Activated naive CD8-positive, alpha-beta T cell (primary cell): Measurements from ENCODE around the gene GPC4.
A peak's percentile ranks its signal among the peaks of the same experiment; 100 is the strongest.

ENCODE experiments used
- H3K27ac Mint-ChIP-seq: one replicate; pipeline ENCODE4 v1.8.0; 2021; ENCODE audit warnings: mixed read lengths
- H3K27me3 Mint-ChIP-seq: one replicate; pipeline ENCODE4 v1.8.0; 2021; ENCODE audit warnings: mixed read lengths
- H3K36me3 Mint-ChIP-seq: one replicate; pipeline ENCODE4 v1.8.0; 2021; ENCODE audit warnings: mixed read lengths
- H3K4me1 Mint-ChIP-seq: one replicate; pipeline ENCODE4 v1.8.0; 2021; ENCODE audit warnings: low read depth, mixed read lengths
- H3K4me3 Mint-ChIP-seq: one replicate; pipeline ENCODE4 v1.8.0; 2021; ENCODE audit warnings: mild to moderate bottlenecking, mixed read lengths
- H3K9me3 Mint-ChIP-seq: one replicate; pipeline ENCODE4 v1.8.0; 2021; ENCODE audit warnings: low read depth, mixed read lengths

The GPC4 gene

DNA sequence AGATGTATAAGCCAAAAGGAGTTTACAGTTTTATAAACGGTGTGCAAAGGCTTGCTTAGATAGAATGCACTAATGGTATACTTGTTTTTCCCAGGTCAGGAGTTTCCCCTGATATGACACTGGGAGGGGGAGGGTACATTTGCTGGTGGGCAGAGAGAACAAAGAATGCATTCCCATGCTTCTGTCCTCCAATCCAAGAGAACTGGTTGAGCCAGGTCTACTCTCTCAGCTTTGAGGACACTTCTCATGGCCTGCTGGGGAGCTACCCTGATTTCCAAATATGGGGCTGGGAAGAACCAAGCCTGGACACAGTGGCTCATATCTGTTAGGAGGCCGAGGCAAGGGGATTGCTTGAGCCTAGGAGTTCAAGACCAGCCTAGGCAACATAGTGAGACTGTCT lies 3.3 kb upstream of the GPC4 start:
- peaks cover 13% of the 10 kb centered on the region for H3K27me3 Mint-ChIP-seq
- H3K27ac Mint-ChIP-seq: no peak overlapping the region
- no peaks in the 10 kb centered on the region for H3K9me3 Mint-ChIP-seq
- no peaks in the 10 kb centered on the region for H3K4me1 Mint-ChIP-seq
- H3K36me3 Mint-ChIP-seq: no peaks in the 10 kb centered on the region
- H3K4me3 Mint-ChIP-seq: no peak overlapping the region

- no peaks in the 10 kb centered on the region for H3K4me1 Mint-ChIP-seq
- H3K27ac Mint-ChIP-seq: no peak overlapping the region
- H3K4me3 Mint-ChIP-seq: no peak overlapping the region
- no peaks in the 10 kb centered on the region for H3K36me3 Mint-ChIP-seq
- H3K27me3 Mint-ChIP-seq: peaks cover 18% of the 10 kb centered on the region
- no peaks in the 10 kb centered on the region for H3K9me3 Mint-ChIP-seq
Measured at GRCh38 chrX:133417364-133417763, 2.1 kb upstream of the GPC4 start.

GRCh38 chrX:133414406-133415275 lies 648 bp downstream of the GPC4 start:
- H3K27ac Mint-ChIP-seq: no peak overlapping the region
- peaks cover 19% of the 10 kb centered on the region for H3K27me3 Mint-ChIP-seq
- no peaks in the 10 kb centered on the region for H3K9me3 Mint-ChIP-seq
- no peaks in the 10 kb centered on the region for H3K4me1 Mint-ChIP-seq
- H3K36me3 Mint-ChIP-seq: no peaks in the 10 kb centered on the region
- peak overlapping the region; percentile 59 for H3K4me3 Mint-ChIP-seq

DNA sequence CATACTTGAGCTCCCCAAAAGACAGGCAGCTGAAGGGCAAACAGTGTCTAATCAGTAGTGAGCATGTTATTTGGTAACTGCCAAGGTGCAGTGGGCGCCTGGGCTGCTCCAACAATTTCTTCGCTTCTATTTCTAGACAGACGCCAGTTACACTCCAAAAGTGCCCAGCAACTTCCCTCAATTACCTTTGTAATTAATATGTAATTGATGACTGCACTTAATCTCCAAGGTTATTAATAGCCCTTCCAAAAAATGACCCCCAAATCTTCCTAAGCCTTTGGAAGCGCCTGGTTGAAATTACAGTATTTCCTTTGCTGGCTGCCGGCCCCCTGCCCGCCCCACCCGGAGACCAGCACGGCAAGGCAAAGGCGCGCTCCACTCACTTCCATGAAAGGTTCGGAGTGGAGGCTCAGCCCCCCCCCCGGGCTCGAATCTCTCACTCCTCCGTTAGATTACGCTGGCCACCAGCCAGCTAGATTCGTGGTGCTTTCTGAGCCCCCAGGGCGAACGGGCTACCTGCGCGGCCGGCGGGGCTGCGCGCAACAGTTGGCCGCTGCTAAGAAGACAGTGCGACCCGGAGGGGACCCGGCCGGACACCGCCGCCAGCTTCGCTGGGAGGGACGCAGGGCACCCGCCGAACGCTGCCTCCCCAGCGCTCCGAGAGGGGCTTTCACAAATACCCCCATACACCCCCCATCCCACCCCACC lies 1.9 kb downstream of the GPC4 start:
- Mint-ChIP-seq H3K4me1 (no peaks in the 10 kb centered on the region), H3K27ac (no peak overlapping the region), H3K9me3 (no peaks in the 10 kb centered on the region), H3K36me3 (no peaks in the 10 kb centered on the region), H3K4me3 (no peak overlapping the region), H3K27me3 (peaks cover 19% of the 10 kb centered on the region)

DNA sequence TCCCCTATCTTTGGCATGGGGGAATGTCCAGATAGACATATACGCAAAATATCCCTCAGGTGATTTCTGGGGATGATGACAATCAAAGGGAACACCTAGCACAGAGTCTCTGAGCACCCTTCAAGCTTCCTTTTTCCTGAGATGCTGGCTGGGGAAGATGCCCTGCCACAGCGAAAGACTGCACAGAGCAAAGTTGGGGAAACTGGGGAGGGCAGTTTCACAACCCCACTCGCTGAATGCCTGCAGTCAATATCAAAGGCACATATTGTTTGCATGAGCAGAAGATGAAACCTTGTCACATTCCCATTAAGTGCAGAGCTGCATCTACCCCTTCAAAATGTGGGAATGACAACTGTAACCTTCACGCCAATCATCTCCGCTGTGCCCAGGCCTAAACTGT lies 2.6 kb downstream of the GPC4 start:
- Mint-ChIP-seq H3K36me3 (no peaks in the 10 kb centered on the region), H3K9me3 (no peaks in the 10 kb centered on the region), H3K4me3 (no peak overlapping the region), H3K4me1 (no peaks in the 10 kb centered on the region), H3K27ac (no peak overlapping the region), H3K27me3 (peaks cover 14% of the 10 kb centered on the region)

DNA sequence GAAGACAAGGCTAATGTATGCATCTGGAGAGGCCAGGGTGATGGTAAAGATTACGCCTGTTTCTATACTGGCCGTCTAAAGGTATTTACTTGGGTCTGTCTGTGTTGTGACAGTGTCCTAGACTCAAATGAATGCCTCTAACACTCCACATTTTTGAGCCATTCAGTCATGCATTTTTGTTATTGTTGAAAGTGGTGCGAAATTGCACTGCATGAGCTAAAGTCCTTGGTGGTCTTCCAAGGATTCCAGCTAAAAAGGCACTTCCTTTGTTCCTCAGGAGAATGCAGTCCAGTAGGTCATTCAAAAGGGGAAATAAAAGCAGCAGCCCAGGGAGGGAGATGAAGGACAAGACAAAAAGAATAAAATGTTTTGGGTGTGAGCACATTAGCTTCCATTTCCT lies 3.0 kb downstream of the GPC4 start:
- Mint-ChIP-seq H3K9me3 (no peaks in the 10 kb centered on the region), H3K4me3 (no peak overlapping the region), H3K27ac (no peak overlapping the region), H3K36me3 (no peaks in the 10 kb centered on the region), H3K27me3 (peaks cover 14% of the 10 kb centered on the region), H3K4me1 (no peaks in the 10 kb centered on the region)

- Mint-ChIP-seq H3K9me3 (no peaks in the 10 kb centered on the region), H3K4me3 (no peak overlapping the region), H3K36me3 (no peaks in the 10 kb centered on the region), H3K27me3 (peaks cover 9% of the 10 kb centered on the region), H3K4me1 (no peaks in the 10 kb centered on the region), H3K27ac (no peak overlapping the region)
Measured at GRCh38 chrX:133410550-133410949, 4.7 kb downstream of the GPC4 start.

GRCh38 chrX:133405498-133406185 lies 9.6 kb downstream of the GPC4 start:
- Mint-ChIP-seq H3K36me3 (no peaks in the 10 kb centered on the region), H3K4me1 (peaks cover 8% of the 10 kb centered on the region)

GRCh38 chrX:133403984-133404383 lies 11.3 kb downstream of the GPC4 start:
- no peak overlapping the region for H3K4me3 Mint-ChIP-seq
- no peaks in the 10 kb centered on the region for H3K9me3 Mint-ChIP-seq
- H3K27me3 Mint-ChIP-seq: peaks cover 5% of the 10 kb centered on the region
- H3K27ac Mint-ChIP-seq: no peak overlapping the region
- H3K4me1 Mint-ChIP-seq: peaks cover 8% of the 10 kb centered on the region
- H3K36me3 Mint-ChIP-seq: no peaks in the 10 kb centered on the region

More at GRCh38 chrX:133405498-133406185, 9.6 kb downstream of the GPC4 start:
- H3K9me3 Mint-ChIP-seq: no peaks in the 10 kb centered on the region
- no peak overlapping the region for H3K27ac Mint-ChIP-seq
- peaks cover 5% of the 10 kb centered on the region for H3K27me3 Mint-ChIP-seq
- H3K4me3 Mint-ChIP-seq: no peak overlapping the region

DNA sequence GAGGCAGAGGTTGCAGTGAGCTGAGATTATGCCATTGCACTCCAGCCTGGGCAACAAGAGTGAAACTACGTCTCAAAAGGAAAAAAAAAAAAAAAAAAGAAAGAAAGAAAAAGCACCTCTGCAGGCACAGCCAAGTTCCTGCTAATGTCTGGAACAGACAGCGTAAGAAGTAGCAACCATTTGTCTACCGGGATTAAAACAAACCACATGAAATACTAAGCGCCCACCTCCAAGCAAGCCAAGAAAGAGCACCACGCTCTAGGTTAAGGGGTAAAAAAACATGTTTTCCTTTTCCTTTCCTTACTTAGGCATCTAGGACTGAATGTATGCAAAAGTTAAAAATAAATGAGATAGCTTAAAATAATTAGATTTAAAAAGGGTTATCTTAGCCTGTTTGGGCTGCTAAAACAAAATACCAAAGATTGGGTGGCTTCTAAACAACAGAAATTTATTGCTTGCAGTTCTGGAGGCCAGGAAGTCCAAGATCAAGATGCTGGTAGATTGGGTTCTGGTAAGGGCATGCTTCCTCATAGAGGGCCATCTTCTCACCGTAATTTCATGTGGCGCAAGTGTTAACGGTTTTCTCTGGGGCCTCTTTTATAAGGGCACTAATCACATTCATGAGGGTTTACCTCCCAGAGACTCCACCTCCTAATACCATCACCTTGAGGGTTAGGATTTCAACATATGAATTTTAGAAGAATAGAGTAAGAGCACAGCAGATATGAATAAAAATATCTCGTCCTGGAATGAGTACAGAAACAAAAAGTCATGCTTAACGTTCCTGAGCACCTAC lies 12.3 kb downstream of the GPC4 start:
- Mint-ChIP-seq H3K4me1 (peaks cover 8% of the 10 kb centered on the region), H3K36me3 (no peaks in the 10 kb centered on the region), H3K4me3 (no peak overlapping the region), H3K27me3 (peaks cover 5% of the 10 kb centered on the region), H3K9me3 (no peaks in the 10 kb centered on the region), H3K27ac (no peak overlapping the region)

DNA sequence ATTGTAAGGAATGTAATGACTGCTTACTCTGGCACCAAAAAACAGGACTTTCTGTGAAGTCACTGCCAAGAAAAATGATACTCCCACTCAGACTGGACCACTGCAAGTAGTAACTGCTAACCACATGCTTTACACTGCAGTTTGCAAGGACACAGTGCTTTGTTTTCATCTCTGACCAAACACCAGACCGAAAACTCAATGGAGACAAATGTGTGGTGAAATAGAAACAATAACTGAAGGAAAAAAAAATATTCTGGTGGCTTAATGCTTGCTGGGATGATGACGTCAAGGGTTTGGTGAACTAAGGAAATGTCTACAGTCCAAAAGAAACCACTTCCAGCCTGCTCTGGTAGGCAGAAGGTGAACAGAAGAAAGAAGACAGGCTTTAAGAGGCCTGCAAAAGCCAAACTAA lies 13.2 kb downstream of the GPC4 start:
- no peaks in the 10 kb centered on the region for H3K36me3 Mint-ChIP-seq
- H3K4me1 Mint-ChIP-seq: peaks cover 8% of the 10 kb centered on the region
- no peaks in the 10 kb centered on the region for H3K9me3 Mint-ChIP-seq
- peaks cover 5% of the 10 kb centered on the region for H3K27me3 Mint-ChIP-seq
- H3K4me3 Mint-ChIP-seq: no peak overlapping the region
- peak overlapping the region; percentile 1 for H3K27ac Mint-ChIP-seq

GRCh38 chrX:133401536-133401935 lies 13.8 kb downstream of the GPC4 start:
- Mint-ChIP-seq H3K9me3 (no peaks in the 10 kb centered on the region), H3K27me3 (peaks cover 5% of the 10 kb centered on the region), H3K27ac (no peak overlapping the region), H3K36me3 (no peaks in the 10 kb centered on the region), H3K4me3 (no peak overlapping the region), H3K4me1 (peaks cover 8% of the 10 kb centered on the region)

DNA sequence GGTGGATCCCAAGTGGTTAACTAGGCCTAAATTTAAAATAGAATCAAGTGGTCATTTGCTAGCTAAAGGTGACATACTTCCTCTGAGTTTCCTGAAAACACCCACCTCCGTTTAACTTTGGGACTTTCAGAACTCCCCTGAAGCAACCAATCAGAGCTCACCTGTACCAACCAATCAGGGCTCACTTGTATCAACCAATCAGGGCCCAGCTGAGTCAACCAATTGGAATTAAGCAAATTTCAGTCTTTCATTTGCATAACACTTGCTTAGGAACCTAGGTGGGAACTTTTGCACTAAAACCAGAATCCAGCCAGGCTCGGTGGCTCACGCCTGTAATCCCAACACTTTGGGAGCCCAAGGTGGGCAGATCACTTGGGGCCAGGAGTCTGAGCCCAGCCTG lies 15.9 kb downstream of the GPC4 start:
- H3K27ac Mint-ChIP-seq: no peak overlapping the region
- H3K9me3 Mint-ChIP-seq: no peaks in the 10 kb centered on the region
- no peaks in the 10 kb centered on the region for H3K27me3 Mint-ChIP-seq
- H3K36me3 Mint-ChIP-seq: no peaks in the 10 kb centered on the region
- peaks cover 8% of the 10 kb centered on the region for H3K4me1 Mint-ChIP-seq
- H3K4me3 Mint-ChIP-seq: no peak overlapping the region

GRCh38 chrX:133394765-133395164 lies 20.5 kb downstream of the GPC4 start:
- Mint-ChIP-seq H3K4me1 (no peaks in the 10 kb centered on the region), H3K27me3 (no peaks in the 10 kb centered on the region), H3K4me3 (no peak overlapping the region), H3K9me3 (no peaks in the 10 kb centered on the region), H3K27ac (no peak overlapping the region), H3K36me3 (no peaks in the 10 kb centered on the region)
